ENCODE results near the gene BOD1L1.
A peak's percentile ranks its signal among the peaks of the same experiment; 100 is the strongest.

GRCh38 chr4:13627606-13628311 lies at the start of gene BOD1L1:
- TF ChIP-seq CTCF (IDR thresholded peaks at IDR 0.05; ENCODE audit: low read length), result peak; percentile 46
- no peak for TF ChIP-seq EZH2phosphoT487 (IDR thresholded peaks at IDR 0.05; ENCODE audit: low read length)

All from MM.1S (cell line).